Keratinocyte (primary cell): ENCODE measurements around the gene UNC13A.

Experiments
- EZH2 ChIP-seq: IDR thresholded peaks from one replicate; pipeline ENCODE4 v1.6.1; 2012; ENCODE audit warnings: inconsistent platforms, mild to moderate bottlenecking, low read length, moderate library complexity
- TF ChIP-seq, protein P1 (sequence below), 3 experiments: IDR thresholded peaks in 1 of 3; conservative IDR thresholded peaks in 1 of 3; optimal IDR thresholded peaks in 1 of 3; 2 replicates in 2 of 3; 3 replicates in 1 of 3; pipeline versions ENCODE3 to v1.5.1; 2011; ENCODE audit warnings: low read length in 3 of 3, mild to moderate bottlenecking in 3 of 3, moderate library complexity in 2 of 3, control low read depth in 1 of 3, inconsistent platforms in 1 of 3; ENCODE audit not compliant: insufficient read depth in 2 of 3; ENCODE audit errors: extremely low read depth in 1 of 3

- TF ChIP-seq, protein P1, sequence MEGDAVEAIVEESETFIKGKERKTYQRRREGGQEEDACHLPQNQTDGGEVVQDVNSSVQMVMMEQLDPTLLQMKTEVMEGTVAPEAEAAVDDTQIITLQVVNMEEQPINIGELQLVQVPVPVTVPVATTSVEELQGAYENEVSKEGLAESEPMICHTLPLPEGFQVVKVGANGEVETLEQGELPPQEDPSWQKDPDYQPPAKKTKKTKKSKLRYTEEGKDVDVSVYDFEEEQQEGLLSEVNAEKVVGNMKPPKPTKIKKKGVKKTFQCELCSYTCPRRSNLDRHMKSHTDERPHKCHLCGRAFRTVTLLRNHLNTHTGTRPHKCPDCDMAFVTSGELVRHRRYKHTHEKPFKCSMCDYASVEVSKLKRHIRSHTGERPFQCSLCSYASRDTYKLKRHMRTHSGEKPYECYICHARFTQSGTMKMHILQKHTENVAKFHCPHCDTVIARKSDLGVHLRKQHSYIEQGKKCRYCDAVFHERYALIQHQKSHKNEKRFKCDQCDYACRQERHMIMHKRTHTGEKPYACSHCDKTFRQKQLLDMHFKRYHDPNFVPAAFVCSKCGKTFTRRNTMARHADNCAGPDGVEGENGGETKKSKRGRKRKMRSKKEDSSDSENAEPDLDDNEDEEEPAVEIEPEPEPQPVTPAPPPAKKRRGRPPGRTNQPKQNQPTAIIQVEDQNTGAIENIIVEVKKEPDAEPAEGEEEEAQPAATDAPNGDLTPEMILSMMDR (optimal IDR thresholded peaks at IDR 0.05 in 1 of 3, IDR thresholded peaks at IDR 0.05 in 1 of 3, conservative IDR thresholded peaks at IDR 0.05 in 1 of 3; ENCODE audit: extremely low read depth in 1 of 3, insufficient read depth in 2 of 3, low read length in 3 of 3), result no peak
- no peak for TF ChIP-seq EZH2
Observed at GRCh38 chr19:17605117-17605516, 83.0 kb downstream of the UNC13A start.
